ES-I3 (cell line): ENCODE results near the gene IGF2BP2.
"Not testable (repeated sequence)": the region's sequence is repeated elsewhere in the genome, so short reads cannot be mapped to it uniquely, and the experiment has no call there.

Source experiments
- H3K36me3 ChIP-seq: 2 replicates; pipeline ENCODE4 v1.6.1; 2013; ENCODE audit warnings: mild to moderate bottlenecking, low read length, control low read depth, moderate library complexity; ENCODE audit not compliant: insufficient read depth
- H3K4me1 ChIP-seq: 2 replicates; pipeline ENCODE4 v1.6.1; 2013; ENCODE audit warnings: mild to moderate bottlenecking, control low read depth, low read length; ENCODE audit not compliant: insufficient read depth
- H3K9ac ChIP-seq: 2 replicates; pipeline ENCODE4 v1.6.1; 2013; ENCODE audit warnings: low read depth, mild to moderate bottlenecking, low read length, moderate library complexity
- H3K9me3 ChIP-seq: 2 replicates; pipeline ENCODE4 v1.6.1; 2013; ENCODE audit warnings: mild to moderate bottlenecking, low read length, moderate library complexity; ENCODE audit not compliant: control insufficient read depth, insufficient read depth

IGF2BP2 gene

DNA sequence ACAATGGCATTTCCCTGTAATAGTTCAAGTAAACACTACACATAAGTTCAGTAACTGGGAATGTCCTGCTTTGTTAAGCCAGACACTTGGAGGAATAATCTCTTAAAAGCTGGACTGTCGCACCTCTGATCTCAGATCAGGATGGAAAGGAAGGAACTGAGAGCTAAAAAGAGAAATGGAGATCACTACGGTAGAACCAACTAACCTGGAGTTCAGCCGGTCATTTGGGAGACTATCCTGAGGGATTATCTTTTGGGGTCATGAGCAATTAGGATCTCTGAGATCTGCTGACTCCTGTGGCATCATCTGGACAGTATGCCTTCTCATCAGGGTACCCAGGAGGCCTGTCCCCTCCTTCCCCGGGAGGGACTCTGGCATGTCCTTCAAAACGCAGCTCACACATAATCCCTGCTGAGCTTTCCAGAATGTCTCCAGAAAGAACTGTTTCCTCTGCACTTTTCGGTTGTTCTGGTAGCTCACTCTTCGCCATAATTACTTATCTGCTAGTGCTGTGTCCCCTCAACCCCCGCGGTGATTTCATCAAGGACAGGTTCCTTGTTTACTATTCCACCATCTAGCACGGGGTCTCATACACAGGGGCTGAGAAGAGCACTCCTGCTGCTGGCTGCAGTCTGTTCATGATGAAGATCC, 123.1 kb downstream of the IGF2BP2 start:
- Histone ChIP-seq H3K36me3 (no peaks in the 10 kb centered on the region), H3K9ac (no peak overlapping the region), H3K9me3 (no peaks in the 10 kb centered on the region), H3K4me1 (peaks cover 26% of the 10 kb centered on the region)

- Histone ChIP-seq H3K36me3 (no peaks in the 10 kb centered on the region), H3K9ac (no peak overlapping the region), H3K4me1 (peaks cover 26% of the 10 kb centered on the region), H3K9me3 (no peaks in the 10 kb centered on the region)
These were observed 124.9 kb downstream of the IGF2BP2 start for GRCh38 chr3:185699927-185700326.

- H3K9me3 ChIP-seq, H3K4me1 ChIP-seq, H3K36me3 ChIP-seq, H3K9ac ChIP-seq: not testable (repeated sequence)
These were observed 127.6 kb downstream of the IGF2BP2 start for GRCh38 chr3:185697228-185697627.

GRCh38 chr3:185696039-185696438, 128.8 kb downstream of the IGF2BP2 start:
- Histone ChIP-seq H3K9me3 (no peaks in the 10 kb centered on the region), H3K9ac (no peak overlapping the region)

GRCh38 chr3:185693985-185694653, 130.7 kb downstream of the IGF2BP2 start:
- Histone ChIP-seq H3K9me3 (no peaks in the 10 kb centered on the region), H3K4me1 (peaks cover 11% of the 10 kb centered on the region), H3K36me3 (peaks cover 10% of the 10 kb centered on the region), H3K9ac (no peak overlapping the region)

More at GRCh38 chr3:185696039-185696438, 128.8 kb downstream of the IGF2BP2 start:
- H3K4me1 ChIP-seq, result no peaks in the 10 kb centered on the region
- peaks cover 7% of the 10 kb centered on the region for H3K36me3 ChIP-seq

GRCh38 chr3:185691622-185692021, 133.2 kb downstream of the IGF2BP2 start:
- Histone ChIP-seq H3K36me3 (peaks cover 22% of the 10 kb centered on the region), H3K9ac (no peak overlapping the region), H3K4me1 (peaks cover 16% of the 10 kb centered on the region), H3K9me3 (no peaks in the 10 kb centered on the region)

DNA sequence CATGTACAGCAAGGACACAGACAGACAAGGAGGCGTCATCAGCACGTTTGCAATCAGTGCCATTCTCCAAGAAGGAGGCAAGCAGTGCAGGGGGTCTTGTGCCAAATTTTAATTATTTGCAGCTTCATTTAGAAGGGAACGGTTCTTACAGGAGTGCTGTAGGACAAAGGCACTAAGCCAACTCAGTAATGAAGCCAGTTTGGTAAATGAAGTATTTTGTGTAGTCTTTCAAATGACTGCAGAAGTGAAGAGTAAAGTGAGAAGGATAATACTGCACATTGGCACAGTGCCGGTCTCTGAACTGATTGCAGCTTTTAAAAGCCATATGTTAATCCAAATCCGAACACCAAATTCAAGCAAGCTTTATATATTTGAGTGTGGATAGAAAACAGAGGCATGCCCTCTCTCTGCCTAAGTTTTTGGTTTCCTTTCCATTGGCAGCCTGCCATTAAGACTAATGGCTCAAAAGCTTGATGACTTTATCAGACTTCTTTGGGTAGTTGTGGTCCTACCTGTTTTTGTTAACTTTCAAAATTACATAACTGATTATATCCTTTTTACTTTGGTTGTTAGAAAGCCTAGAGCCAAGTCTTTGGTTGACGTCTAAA, 137.5 kb downstream of the IGF2BP2 start:
- Histone ChIP-seq H3K36me3 (peaks cover 36% of the 10 kb centered on the region), H3K9me3 (no peaks in the 10 kb centered on the region), H3K9ac (no peak overlapping the region), H3K4me1 (peaks cover 16% of the 10 kb centered on the region)

DNA sequence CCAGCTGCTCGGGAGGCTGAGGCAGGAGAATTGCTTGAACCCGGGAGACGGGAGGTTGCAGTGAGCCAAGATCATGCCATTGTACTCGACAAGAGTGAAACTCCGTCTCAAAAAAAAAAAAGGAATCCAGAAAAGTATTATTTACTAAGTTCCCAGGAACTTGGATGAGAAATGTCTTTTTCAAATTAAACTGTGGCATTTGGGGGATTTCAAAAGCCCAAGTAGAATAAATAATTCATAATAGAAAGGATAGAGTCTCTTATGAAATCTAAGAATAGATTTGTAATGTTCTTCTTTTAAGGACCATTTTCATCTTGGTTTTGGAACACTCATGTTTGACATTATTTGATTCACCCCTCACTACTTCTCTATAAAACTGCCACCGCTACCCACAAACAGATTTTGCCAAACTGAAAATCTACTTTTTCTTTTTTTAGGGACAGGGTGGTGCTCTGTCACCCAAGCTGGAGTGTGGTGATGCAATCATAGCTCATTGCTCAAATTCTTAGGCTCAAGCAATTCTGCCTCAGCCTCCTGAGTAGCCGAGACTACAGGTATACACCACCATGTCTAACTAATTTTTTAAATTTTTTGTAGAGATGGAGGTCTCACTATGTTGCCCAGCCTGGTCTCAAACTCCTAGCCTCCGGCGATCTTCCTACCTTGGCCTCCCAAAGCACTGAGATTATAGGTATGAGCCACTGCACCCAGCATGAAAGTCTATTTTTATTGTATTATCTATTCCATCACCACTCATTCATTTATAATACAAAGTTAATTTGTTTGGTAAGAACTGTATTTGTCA, 139.4 kb downstream of the IGF2BP2 start:
- H3K36me3 ChIP-seq, result peaks cover 28% of the 10 kb centered on the region
- no peaks in the 10 kb centered on the region for H3K9me3 ChIP-seq
- no peak overlapping the region for H3K9ac ChIP-seq
- peaks cover 12% of the 10 kb centered on the region for H3K4me1 ChIP-seq

GRCh38 chr3:185680231-185680630, 144.6 kb downstream of the IGF2BP2 start:
- Histone ChIP-seq H3K4me1 (no peaks in the 10 kb centered on the region), H3K9ac (no peak overlapping the region), H3K36me3 (peaks cover 21% of the 10 kb centered on the region), H3K9me3 (no peaks in the 10 kb centered on the region)

- Histone ChIP-seq H3K36me3 (peaks cover 31% of the 10 kb centered on the region), H3K9ac (no peak overlapping the region), H3K9me3 (no peaks in the 10 kb centered on the region), H3K4me1 (no peaks in the 10 kb centered on the region)
These were observed 146.8 kb downstream of the IGF2BP2 start for GRCh38 chr3:185678027-185678426.

DNA sequence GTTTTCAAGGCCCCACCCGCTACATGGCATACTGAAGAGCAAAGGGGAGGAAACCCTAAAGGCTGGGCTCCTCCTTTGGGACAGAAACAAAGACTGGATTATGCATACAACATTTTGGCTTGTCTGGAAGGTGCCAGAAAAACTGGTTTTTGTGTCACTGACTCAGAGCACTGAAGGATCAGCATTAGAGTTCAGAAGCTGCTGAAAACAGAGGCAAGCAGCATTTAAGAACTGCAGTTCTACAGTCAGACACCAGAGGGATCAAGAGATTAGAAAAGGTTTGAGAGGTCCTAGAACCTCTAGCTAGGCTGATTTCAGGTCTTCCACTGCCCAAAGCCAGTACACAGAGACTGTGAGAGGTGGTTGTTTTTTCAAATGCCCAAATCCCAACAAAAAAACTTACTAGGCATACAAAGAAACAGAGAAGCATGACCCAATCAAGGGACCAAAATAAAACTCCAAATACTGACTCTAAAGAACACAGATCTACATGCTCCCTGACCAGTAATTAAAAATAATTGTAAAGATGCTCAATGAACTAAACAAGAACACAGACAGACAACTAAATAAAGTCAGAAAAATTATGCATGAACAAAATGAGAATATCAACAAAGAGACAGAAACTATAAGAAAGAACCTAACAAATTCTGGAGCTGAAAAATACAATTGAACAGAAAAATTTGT, 147.6 kb downstream of the IGF2BP2 start:
- H3K9ac ChIP-seq, result no peak overlapping the region
- no peaks in the 10 kb centered on the region for H3K4me1 ChIP-seq
- H3K9me3 ChIP-seq, result no peaks in the 10 kb centered on the region
- peaks cover 33% of the 10 kb centered on the region for H3K36me3 ChIP-seq

GRCh38 chr3:185667574-185667973, 157.3 kb downstream of the IGF2BP2 start:
- peaks cover 28% of the 10 kb centered on the region for H3K36me3 ChIP-seq
- H3K4me1 ChIP-seq, result no peaks in the 10 kb centered on the region

GRCh38 chr3:185663929-185664328, 160.9 kb downstream of the IGF2BP2 start:
- peaks cover 9% of the 10 kb centered on the region for H3K4me1 ChIP-seq
- peaks cover 15% of the 10 kb centered on the region for H3K36me3 ChIP-seq
- no peak overlapping the region for H3K9ac ChIP-seq
- no peaks in the 10 kb centered on the region for H3K9me3 ChIP-seq

More at GRCh38 chr3:185667574-185667973, 157.3 kb downstream of the IGF2BP2 start:
- H3K9me3 ChIP-seq, result no peaks in the 10 kb centered on the region
- no peak overlapping the region for H3K9ac ChIP-seq

GRCh38 chr3:185661772-185662171, 163.1 kb downstream of the IGF2BP2 start:
- H3K4me1 ChIP-seq, result peaks cover 9% of the 10 kb centered on the region
- H3K36me3 ChIP-seq, result peaks cover 22% of the 10 kb centered on the region
- no peaks in the 10 kb centered on the region for H3K9me3 ChIP-seq
- no peak overlapping the region for H3K9ac ChIP-seq
